ENCODE measurements around the gene IGSF3.
"Not testable (repeated sequence)": the region's sequence is repeated elsewhere in the genome, so short reads cannot be mapped to it uniquely, and the experiment has no call there.

DNA sequence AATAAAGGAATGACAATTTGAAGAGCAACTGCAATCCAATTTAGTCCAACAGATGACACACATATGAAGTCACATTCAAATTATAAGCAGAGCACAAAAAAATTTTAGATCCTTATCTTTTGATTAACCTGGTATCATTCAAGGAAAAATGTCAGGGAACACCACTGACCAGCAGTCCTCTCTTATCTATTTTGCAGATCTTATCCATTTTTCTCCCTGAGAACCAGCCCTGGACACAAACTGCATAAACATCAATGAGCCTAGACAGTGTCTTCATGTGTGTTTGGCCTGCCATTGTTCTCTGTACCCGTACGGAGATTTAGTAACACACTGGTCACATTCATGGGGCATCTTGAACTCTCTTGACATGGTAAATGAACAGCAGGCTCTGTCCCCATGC, 14.9 kb downstream of the IGSF3 start:
- TF ChIP-seq SP1 (IDR thresholded peaks at IDR 0.05; ENCODE audit: low read depth, low read length); ZNF274 (IDR thresholded peaks at IDR 0.05; ENCODE audit: borderline replicate concordance, extremely low read depth, low read length); TBP (IDR thresholded peaks at IDR 0.05; ENCODE audit: low read depth, low read length); RFX5 (IDR thresholded peaks at IDR 0.05; ENCODE audit: borderline replicate concordance, low read depth, low read length); RXRA (IDR thresholded peaks at IDR 0.05; ENCODE audit: insufficient read depth, low read depth, low read length); NANOG (IDR thresholded peaks at IDR 0.05; ENCODE audit: insufficient read depth, low read depth, low read length, poor library complexity, severe bottlenecking); TAF1 (IDR thresholded peaks at IDR 0.05; ENCODE audit: low read depth, low read length); CBX8 (IDR thresholded peaks at IDR 0.05; ENCODE audit: borderline replicate concordance, low read depth, low read length); SUZ12 (IDR thresholded peaks at IDR 0.05; ENCODE audit: low read length): not testable (repeated sequence)
- TF ChIP-seq, protein P1, sequence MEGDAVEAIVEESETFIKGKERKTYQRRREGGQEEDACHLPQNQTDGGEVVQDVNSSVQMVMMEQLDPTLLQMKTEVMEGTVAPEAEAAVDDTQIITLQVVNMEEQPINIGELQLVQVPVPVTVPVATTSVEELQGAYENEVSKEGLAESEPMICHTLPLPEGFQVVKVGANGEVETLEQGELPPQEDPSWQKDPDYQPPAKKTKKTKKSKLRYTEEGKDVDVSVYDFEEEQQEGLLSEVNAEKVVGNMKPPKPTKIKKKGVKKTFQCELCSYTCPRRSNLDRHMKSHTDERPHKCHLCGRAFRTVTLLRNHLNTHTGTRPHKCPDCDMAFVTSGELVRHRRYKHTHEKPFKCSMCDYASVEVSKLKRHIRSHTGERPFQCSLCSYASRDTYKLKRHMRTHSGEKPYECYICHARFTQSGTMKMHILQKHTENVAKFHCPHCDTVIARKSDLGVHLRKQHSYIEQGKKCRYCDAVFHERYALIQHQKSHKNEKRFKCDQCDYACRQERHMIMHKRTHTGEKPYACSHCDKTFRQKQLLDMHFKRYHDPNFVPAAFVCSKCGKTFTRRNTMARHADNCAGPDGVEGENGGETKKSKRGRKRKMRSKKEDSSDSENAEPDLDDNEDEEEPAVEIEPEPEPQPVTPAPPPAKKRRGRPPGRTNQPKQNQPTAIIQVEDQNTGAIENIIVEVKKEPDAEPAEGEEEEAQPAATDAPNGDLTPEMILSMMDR (IDR thresholded peaks at IDR 0.05; ENCODE audit: control extremely low read depth in 1 of 3, insufficient read depth in 1 of 3, low read depth in 1 of 3, low read length in 3 of 3), result not testable (repeated sequence)
- TF ChIP-seq, protein P2, sequence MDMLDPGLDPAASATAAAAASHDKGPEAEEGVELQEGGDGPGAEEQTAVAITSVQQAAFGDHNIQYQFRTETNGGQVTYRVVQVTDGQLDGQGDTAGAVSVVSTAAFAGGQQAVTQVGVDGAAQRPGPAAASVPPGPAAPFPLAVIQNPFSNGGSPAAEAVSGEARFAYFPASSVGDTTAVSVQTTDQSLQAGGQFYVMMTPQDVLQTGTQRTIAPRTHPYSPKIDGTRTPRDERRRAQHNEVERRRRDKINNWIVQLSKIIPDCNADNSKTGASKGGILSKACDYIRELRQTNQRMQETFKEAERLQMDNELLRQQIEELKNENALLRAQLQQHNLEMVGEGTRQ (IDR thresholded peaks at IDR 0.05; ENCODE audit: low read length), result not testable (repeated sequence)

All from H1 (cell line).